HUDEP-2 (cell line): ENCODE data around the gene DCAF15.
A peak's percentile ranks its signal among the peaks of the same experiment; 100 is the strongest.
"Not testable (repeated sequence)": the region's sequence is repeated elsewhere in the genome, so short reads cannot be mapped to it uniquely, and the experiment has no call there.

Experiments
- DNase-seq, 76 experiments: peaks; one replicate each; lab custom pipeline; 2025; ENCODE audit not compliant: unreplicated experiment in 76 of 76; lab: John Stamatoyannopoulos, UW

DCAF15 gene

GRCh38 chr19:13959141-13959961 is 7.0 kb downstream of the DCAF15 start:
- DNase-seq, result no peak

- peak in 22 of 76 experiments; percentile 10 to 44 (median 24) for DNase-seq
Observed at GRCh38 chr19:13959962-13960862, 7.9 kb downstream of the DCAF15 start.

- no peak for DNase-seq
Observed at GRCh38 chr19:13960863-13961784, 8.8 kb downstream of the DCAF15 start.

- DNase-seq, result peak in 1 of 76 experiments; percentile 14
Observed at GRCh38 chr19:13961826-13962698, 9.8 kb downstream of the DCAF15 start.

- DNase-seq, result no peak
Observed at GRCh38 chr19:13962699-13963602, 10.6 kb downstream of the DCAF15 start.

- no peak for DNase-seq
Observed at GRCh38 chr19:13963603-13964105, 11.3 kb downstream of the DCAF15 start.

GRCh38 chr19:13964776-13965175 is 12.5 kb downstream of the DCAF15 start:
- DNase-seq, result no peak

- DNase-seq, result no peak
Observed at GRCh38 chr19:13965377-13965896, 13.1 kb downstream of the DCAF15 start.

- no peak for DNase-seq
Observed at GRCh38 chr19:13965926-13966683, 13.8 kb downstream of the DCAF15 start.

GRCh38 chr19:13966684-13967128 is 14.4 kb downstream of the DCAF15 start:
- no peak for DNase-seq

GRCh38 chr19:13967206-13967605 is 14.9 kb downstream of the DCAF15 start:
- not testable (repeated sequence) for DNase-seq

GRCh38 chr19:13968383-13968935 is 16.1 kb downstream of the DCAF15 start:
- DNase-seq, result no peak

- no peak for DNase-seq
Observed at GRCh38 chr19:13968999-13969398, 16.7 kb downstream of the DCAF15 start.

GRCh38 chr19:13969897-13970296 is 17.6 kb downstream of the DCAF15 start:
- no peak for DNase-seq

GRCh38 chr19:13971868-13972267 is 19.6 kb downstream of the DCAF15 start:
- DNase-seq, result not testable (repeated sequence)

- no peak for DNase-seq
Observed at GRCh38 chr19:13972368-13973155, 20.3 kb downstream of the DCAF15 start.
